K562 (cell line): ENCODE results near the gene CD151. TPM values are rescaled to one million over a fixed set of nuclear protein-coding genes. Genes with fewer than 3 reads are reported as not detected.

ENCODE experiments used
- ATAC-seq: fragments of 200-7000 bp; cut with Tn5 transposase; 3 replicates; pipeline ENCODE4 v1.9.1; 2020; ENCODE audit warnings: moderate library complexity
- BruUV-seq: library from RNA; stranded (reverse); fragments of 400-500 nt; replicated peaks from 2 replicates; lab custom pipeline; 2021; lab: Mats Ljungman, UMichigan
- CTCF ChIA-PET: fragments of 300-600 bp; formaldehyde crosslinking; extraction: SDS; loops from one replicate; lab custom pipeline; 2021; ENCODE audit warnings: low intra/inter-chr PET ratio; lab: Yijun Ruan, JAX
- POLR2A ChIA-PET: fragments of 300-600, 350-650 bp; sonication (Branson Sonifier 250); formaldehyde crosslinking; extraction: SDS; loops from one replicate; lab custom pipeline; 2021; ENCODE audit warnings: antibody characterized with exemption, inconsistent platforms; lab: Yijun Ruan, JAX
- DNase-seq, 4 experiments: peaks; one replicate each; pipeline versions ENCODE4 v3.0.0 to v3.0.0-alpha.2; 2011 to 2018; ENCODE audit warnings: low spot score in 3 of 4, mixed read lengths in 3 of 4; ENCODE audit errors: extremely low read depth in 1 of 4
- FAIRE-seq: peaks from 2 replicates; lab custom pipeline; 2011; peaks lifted over from hg19 to GRCh38; lab: Jason Lieb, UNC
- H2AFZ ChIP-seq: 2 replicates; pipeline ENCODE4 v1.6.0; 2011; ENCODE audit warnings: low read depth, low read length, control low read depth, inconsistent platforms
- H3K27ac ChIP-seq: fragments of 200-600 bp; 3 replicates; pipeline ENCODE4 v1.8.0; 2011; ENCODE audit warnings: low read depth, mild to moderate bottlenecking, control low read depth, inconsistent platforms, low read length, moderate library complexity, mixed read lengths; ENCODE audit errors: extremely low read depth
- H3K27me3 ChIP-seq, 2 experiments: fragments of 300-600 bp in 1 of 2; 2 replicates in 1 of 2; 3 replicates in 1 of 2; pipeline versions ENCODE4 v1.6.0 to v1.8.0; 2011; ENCODE audit warnings: inconsistent platforms in 2 of 2, low read length in 2 of 2, mild to moderate bottlenecking in 1 of 2, mixed read lengths in 1 of 2, moderate library complexity in 1 of 2; ENCODE audit not compliant: control insufficient read depth in 2 of 2, insufficient read depth in 2 of 2
- H3K36me3 ChIP-seq: fragments of 300-600 bp; 3 replicates; pipeline ENCODE4 v1.8.0; 2011; ENCODE audit warnings: mild to moderate bottlenecking, low read length, inconsistent platforms; ENCODE audit not compliant: control insufficient read depth, insufficient read depth
- H3K4me1 ChIP-seq, 2 experiments: fragments of 200-600 bp in 1 of 2; replicated peaks in 1 of 2; 2 replicates in 1 of 2; 3 replicates in 1 of 2; pipeline versions ENCODE4 v1.5.1 to v1.8.0; 2011; ENCODE audit warnings: inconsistent platforms in 2 of 2, low read length in 2 of 2, mild to moderate bottlenecking in 1 of 2, mixed read lengths in 1 of 2, moderate library complexity in 1 of 2; ENCODE audit not compliant: control insufficient read depth in 2 of 2, insufficient read depth in 2 of 2
- H3K4me2 ChIP-seq: 2 replicates; pipeline ENCODE4 v1.6.1; 2011; ENCODE audit warnings: low read length, control low read depth, inconsistent platforms, mixed read lengths; ENCODE audit not compliant: insufficient read depth
- H3K4me3 ChIP-seq: fragments of 200-600 bp; sonication (generic), shearing (Covaris generic); 2 replicates; pipeline ENCODE4 v1.5.1; 2016; ENCODE audit warnings: control low read depth, inconsistent platforms
- H3K79me2 ChIP-seq: fragments of 200-600 bp; 3 replicates; pipeline ENCODE4 v1.8.0; 2011; ENCODE audit warnings: low read length, inconsistent platforms; ENCODE audit not compliant: control insufficient read depth, insufficient read depth
- H3K9ac ChIP-seq, 2 experiments: 2 replicates each; pipeline versions ENCODE4 v1.6.0 to v1.6.1; 2011; ENCODE audit warnings: low read depth in 2 of 2, low read length in 2 of 2, control low read depth in 1 of 2, inconsistent platforms in 1 of 2, mild to moderate bottlenecking in 1 of 2, mixed read lengths in 1 of 2; ENCODE audit not compliant: insufficient read depth in 1 of 2
- H3K9me1 ChIP-seq: one replicate; pipeline ENCODE4 v1.6.0; 2011; ENCODE audit warnings: inconsistent platforms, mild to moderate bottlenecking, low read length, moderate library complexity; ENCODE audit not compliant: control insufficient read depth, insufficient read depth
- H3K9me3 ChIP-seq: replicated peaks from 2 replicates; pipeline ENCODE4 v1.5.1; 2011; ENCODE audit warnings: low read depth, low read length, inconsistent platforms; ENCODE audit not compliant: control insufficient read depth, insufficient read depth
- H4K20me1 ChIP-seq: replicated peaks from 2 replicates; pipeline ENCODE4 v1.6.1; 2011; ENCODE audit warnings: low read length, inconsistent platforms, mixed read lengths; ENCODE audit not compliant: control insufficient read depth, insufficient read depth
- CEBPZ ChIP-seq: fragments of 150-350 bp; IDR thresholded peaks from 2 replicates; pipeline ENCODE4 v1.6.1; 2014; ENCODE audit warnings: low read depth, mild to moderate bottlenecking, low read length, borderline replicate concordance
- NFYB ChIP-seq: IDR thresholded peaks from 2 replicates; pipeline ENCODE4 v1.6.1; 2011; ENCODE audit warnings: mild to moderate bottlenecking, moderate library complexity; ENCODE audit not compliant: insufficient read length; ENCODE audit errors: extremely low read depth
- RBFOX2 ChIP-seq: fragments of 200-400 bp; formaldehyde crosslinking; IDR thresholded peaks from 2 replicates; pipeline ENCODE4 v1.6.1; 2017; ENCODE audit warnings: low read depth, mild to moderate bottlenecking, low read length, moderate library complexity
- ZMIZ1 ChIP-seq, 2 experiments: fragments of 150-350 bp in 1 of 2; IDR thresholded peaks; 2 replicates each; pipeline ENCODE4 v1.6.1; 2012 to 2016; ENCODE audit warnings: low read depth in 2 of 2, low read length in 2 of 2, mild to moderate bottlenecking in 1 of 2, moderate library complexity in 1 of 2
- ZNF740 ChIP-seq, 3 experiments: fragments of 200-800 bp in 1 of 3; sonication (Bioruptor generic) in 1 of 3; sonication (generic) in 1 of 3; formaldehyde crosslinking in 1 of 3; IDR thresholded peaks; 2 replicates each; pipeline versions ENCODE4 v1.6.1 to v1.8.0; 2016 to 2022; ENCODE audit warnings: mild to moderate bottlenecking in 2 of 3, missing compliant biosample characterization in 2 of 3, missing genetic modification characterization in 2 of 3, missing genetic modification reagents in 1 of 3
- WGBS: fragments of 100-300 bp; shearing (Covaris generic); methylation state at CpG from one replicate; pipeline ENCODE4 v1.1.6; 2016; ENCODE audit warnings: low coverage, mixed read lengths; ENCODE audit not compliant: insufficient coverage; ENCODE audit errors: missing lambda C conversion rate; 5-methylcytosine and 5-hydroxymethylcytosine counted together
- in situ Hi-C: fragments of 300-500 bp; cut with MboI; formaldehyde crosslinking; loops from 4 replicates; pipeline ENCODE4 v1.15.0; 2018; ENCODE audit warnings: inconsistent platforms, mixed read lengths
- intact Hi-C: fragments of 100-400 bp; cut with micrococcal nuclease; formaldehyde crosslinking; loops from 2 replicates; pipeline ENCODE4 v1.14.2; 2022
- polyA plus RNA-seq, 8 experiments: library from polyadenylated mRNA; depleted of rRNA in 4 of 8; stranded (reverse) in 5 of 8; unstranded in 3 of 8; fragments of >200 nt; fragmentation: Nextera tagmentation in 2 of 8; fragmentation: Illumina TruSeq in 1 of 8; extraction: Ambion mirVana in 2 of 8; extraction: Trizol in 1 of 8; gene quantifications; 2 replicates each; pipeline versions ENCODE4 v1.2.1 to v1.2.3, GENCODE V29; 2011 to 2014; ENCODE audit warnings: inconsistent platforms in 1 of 8, missing spikeins in 1 of 8
- total RNA-seq, 7 experiments: library from RNA; depleted of rRNA in 6 of 7; stranded (reverse); fragments of >200 nt in 6 of 7; fragmentation: Illumina TruSeq in 2 of 7; extraction: Trizol in 2 of 7; gene quantifications; 2 replicates each; pipeline versions ENCODE4 v1.2.1 to v1.2.3, GENCODE V29; 2011 to 2021; ENCODE audit warnings: low replicate concordance in 1 of 7

Gene CD151
- total and polyA plus RNA-seq, 9 of the 15 experiments (the other 6 are each of a cell fraction or from before 2014, with no cell fraction given) = 2.3 to 187 (median 140) TPM

- TF ChIP-seq CEBPZ (no peak), NFYB (no peak)
Observed at GRCh38 chr11:836274-836673, 3.5 kb downstream of the CD151 start (continued).

GRCh38 chr11:836700-837099 is 3.9 kb downstream of the CD151 start:
- peaks cover 29 to 88% of the 10 kb centered on the region in 2 experiments; a peak in 4 of 5 replicates for H3K4me1 ChIP-seq
- peak overlapping the region in 1 of 2 experiments; percentile 83; a peak in 2 of 4 replicates for H3K9ac ChIP-seq
- CTCF ChIA-PET = no interaction called here
- no peaks in the 10 kb centered on the region for H3K9me3 ChIP-seq
- intact Hi-C loops (no loop called here), in situ Hi-C loops (no loop called here)
- FAIRE-seq (no peak), DNase-seq (no peak), ATAC-seq (no peak)
- peak; percentile 60; the same call in 1 of the 2 replicates for TF ChIP-seq ZNF740 (CRISPR knock-in tag; IDR thresholded peaks at IDR 0.05)
- no peak for TF ChIP-seq ZNF740 (tag; IDR thresholded peaks at IDR 0.05)
- TF ChIP-seq ZMIZ1 (IDR thresholded peaks at IDR 0.05; ENCODE audit: low read depth in 2 of 2, low read length in 2 of 2) = no peak
- TF ChIP-seq RBFOX2 = peak; percentile 26
- H3K9me1 ChIP-seq = peaks cover 4% of the 10 kb centered on the region
- peaks cover 65% of the 10 kb centered on the region; the same call in 2 of the 3 replicates for H3K36me3 ChIP-seq
- no peak overlapping the region for H3K4me2 ChIP-seq
- peak overlapping the region; percentile 52; the same call in 1 of the 3 replicates for H3K27ac ChIP-seq
- WGBS = 93% methylated on average over 9 of the region's 9 CpGs
- peaks cover 77% of the 10 kb centered on the region for H3K79me2 ChIP-seq
- POLR2A ChIA-PET = interaction anchor here (0.6 to 1.6 kb wide), 4 partner anchors 14 to 1835 kb away, joined by 3 to 5 read pairs (median 3); no protein-coding TSS in a partner anchor
- no TSS peak for BruUV-seq
- peaks cover 7% of the 10 kb centered on the region for H4K20me1 ChIP-seq
- no peak overlapping the region for H2AFZ ChIP-seq
- no peaks in the 10 kb centered on the region for H3K27me3 ChIP-seq
- H3K4me3 ChIP-seq = no peak overlapping the region
